IPS-18c (cell line): ENCODE measurements around the gene PRDX5.

Experiments
- H3K4me3 ChIP-seq: 2 replicates; pipeline ENCODE4 v1.7.0; 2013; ENCODE audit warnings: low read depth, mild to moderate bottlenecking, low read length, moderate library complexity; ENCODE audit not compliant: insufficient read depth
- H3K9me3 ChIP-seq: one replicate; pipeline ENCODE4 v1.6.1; 2013; ENCODE audit warnings: mild to moderate bottlenecking, low read length, moderate library complexity; ENCODE audit not compliant: control insufficient read depth, insufficient read depth

The PRDX5 gene

DNA sequence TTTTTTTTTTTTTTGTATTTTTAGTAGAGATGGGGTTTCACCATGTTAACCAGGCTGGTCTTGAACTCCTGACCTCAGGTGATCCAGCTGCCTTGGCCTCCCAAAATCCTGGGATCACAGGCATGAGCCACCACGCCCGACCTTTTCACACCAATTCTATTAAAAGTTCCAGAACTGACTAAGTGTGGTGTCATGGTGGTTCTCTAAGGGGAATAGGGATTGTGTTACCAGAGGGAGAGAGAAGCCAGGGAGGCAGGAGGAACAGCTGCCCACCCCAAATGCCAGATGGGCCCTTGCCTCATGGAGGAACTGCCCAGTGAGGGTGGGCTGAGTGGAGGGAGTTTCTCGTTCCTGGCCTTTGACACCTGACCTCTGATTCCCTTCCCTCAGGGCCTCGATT is 47.0 kb downstream of the PRDX5 start:
- Histone ChIP-seq H3K9me3 (no peaks in the 10 kb centered on the region), H3K4me3 (no peak overlapping the region)

- no peak overlapping the region for H3K4me3 ChIP-seq
- no peaks in the 10 kb centered on the region for H3K9me3 ChIP-seq
Measured at GRCh38 chr11:64366751-64367150, 48.8 kb downstream of the PRDX5 start.

- no peaks in the 10 kb centered on the region for H3K9me3 ChIP-seq
- H3K4me3 ChIP-seq: no peak overlapping the region
Measured at GRCh38 chr11:64367931-64368672, 50.2 kb downstream of the PRDX5 start.

DNA sequence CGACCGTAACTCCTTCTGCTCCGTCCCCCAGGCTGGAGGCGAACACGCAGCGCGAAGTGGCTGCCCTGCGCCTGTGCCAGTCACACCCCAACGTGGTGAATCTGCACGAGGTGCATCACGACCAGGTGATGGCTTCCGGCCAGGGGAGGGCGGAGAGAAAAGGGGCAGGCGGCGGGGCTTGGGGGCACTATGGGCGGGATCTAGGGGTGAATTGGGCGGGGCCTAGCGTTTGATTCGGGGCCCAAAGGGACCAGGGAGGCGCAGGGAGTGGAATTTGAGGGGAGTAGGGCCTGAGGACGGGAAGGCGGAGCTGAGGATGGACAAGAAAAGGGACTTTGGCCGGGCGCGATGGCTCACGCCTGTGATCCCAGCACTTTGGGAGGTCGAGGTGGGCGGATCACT is 50.8 kb downstream of the PRDX5 start:
- Histone ChIP-seq H3K9me3 (no peaks in the 10 kb centered on the region), H3K4me3 (no peak overlapping the region)

DNA sequence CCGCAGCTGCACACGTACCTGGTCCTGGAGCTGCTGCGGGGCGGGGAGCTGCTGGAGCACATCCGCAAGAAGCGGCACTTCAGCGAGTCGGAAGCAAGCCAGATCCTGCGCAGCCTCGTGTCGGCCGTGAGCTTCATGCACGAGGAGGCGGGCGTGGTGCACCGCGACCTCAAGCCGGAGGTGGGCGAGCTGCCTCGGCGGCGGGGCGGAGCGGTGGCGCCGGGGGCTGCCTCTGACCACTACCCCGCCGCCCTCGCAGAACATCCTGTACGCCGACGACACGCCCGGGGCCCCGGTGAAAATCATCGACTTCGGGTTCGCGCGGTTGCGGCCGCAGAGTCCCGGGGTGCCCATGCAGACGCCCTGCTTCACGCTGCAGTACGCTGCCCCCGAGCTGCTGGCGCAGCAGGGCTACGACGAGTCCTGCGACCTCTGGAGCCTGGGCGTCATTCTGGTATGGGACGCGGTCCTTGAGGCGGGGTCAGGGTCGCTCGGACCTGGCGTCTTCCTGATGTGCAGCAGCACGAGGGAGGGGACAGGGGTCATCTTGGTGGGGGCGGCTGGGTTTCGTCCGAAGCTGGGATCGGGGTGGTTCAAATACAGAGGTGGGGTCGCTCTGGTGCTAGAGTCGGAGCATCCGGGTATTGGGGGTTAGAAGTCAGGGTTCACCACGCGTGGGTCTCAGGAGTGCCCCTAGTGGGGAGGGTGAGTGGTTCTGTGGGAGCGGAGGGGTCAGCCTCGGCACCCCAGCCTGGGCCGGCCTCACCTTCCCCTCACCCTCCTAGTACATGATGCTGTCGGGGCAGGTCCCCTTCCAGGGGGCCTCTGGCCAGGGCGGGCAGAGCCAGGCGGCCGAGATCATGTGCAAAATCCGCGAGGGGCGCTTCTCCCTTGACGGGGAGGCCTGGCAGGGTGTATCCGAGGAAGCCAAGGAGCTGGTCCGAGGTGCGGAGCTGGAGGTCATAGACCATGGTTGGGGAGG is 51.8 kb downstream of the PRDX5 start:
- no peak overlapping the region for H3K4me3 ChIP-seq
- no peaks in the 10 kb centered on the region for H3K9me3 ChIP-seq

GRCh38 chr11:64371201-64371600 is 53.3 kb downstream of the PRDX5 start:
- H3K9me3 ChIP-seq: no peaks in the 10 kb centered on the region
- no peak overlapping the region for H3K4me3 ChIP-seq
